Ishikawa (cell line): ENCODE results near the gene ATF1.

ENCODE experiments used
- CEBPB ChIP-seq: IDR thresholded peaks from 2 replicates; pipeline ENCODE4 v1.6.1; 2012
- CREB1 ChIP-seq: IDR thresholded peaks from 2 replicates; pipeline ENCODE4 v1.6.1; 2012; ENCODE audit warnings: low read depth
- EGR1 ChIP-seq: IDR thresholded peaks from 2 replicates; pipeline ENCODE4 v1.6.1; 2012
- EP300 ChIP-seq: IDR thresholded peaks from 2 replicates; pipeline ENCODE4 v1.6.1; 2012; ENCODE audit warnings: borderline replicate concordance
- FOXM1 ChIP-seq: IDR thresholded peaks from 2 replicates; pipeline ENCODE4 v1.6.1; 2012; ENCODE audit warnings: low read depth, borderline replicate concordance
- NFIC ChIP-seq: IDR thresholded peaks from 2 replicates; pipeline ENCODE4 v1.6.1; 2012
- RAD21 ChIP-seq: IDR thresholded peaks from 2 replicates; pipeline ENCODE4 v1.6.1; 2012; ENCODE audit warnings: low read depth
- TAF1 ChIP-seq: IDR thresholded peaks from 2 replicates; pipeline ENCODE4 v1.6.1; 2012; ENCODE audit warnings: low read depth, mild to moderate bottlenecking
- TCF12 ChIP-seq: IDR thresholded peaks from 2 replicates; pipeline ENCODE4 v1.6.1; 2012; ENCODE audit warnings: low read depth
- TEAD4 ChIP-seq: IDR thresholded peaks from 2 replicates; pipeline ENCODE4 v1.6.1; 2012
- YY1 ChIP-seq: IDR thresholded peaks from 2 replicates; pipeline ENCODE4 v1.6.1; 2012; ENCODE audit warnings: low read depth
- ZBTB7A ChIP-seq: IDR thresholded peaks from 2 replicates; pipeline ENCODE4 v1.6.1; 2012; ENCODE audit warnings: low read depth
- TF ChIP-seq, protein P1 (sequence below): IDR thresholded peaks from 2 replicates; pipeline ENCODE4 v1.6.1; 2012; ENCODE audit warnings: low read depth, mild to moderate bottlenecking
- TF ChIP-seq, protein P2 (sequence below): IDR thresholded peaks from 2 replicates; pipeline ENCODE4 v1.6.1; 2012
- TF ChIP-seq, protein P3 (sequence below): IDR thresholded peaks from 2 replicates; pipeline ENCODE4 v1.6.1; 2012

The ATF1 gene

DNA sequence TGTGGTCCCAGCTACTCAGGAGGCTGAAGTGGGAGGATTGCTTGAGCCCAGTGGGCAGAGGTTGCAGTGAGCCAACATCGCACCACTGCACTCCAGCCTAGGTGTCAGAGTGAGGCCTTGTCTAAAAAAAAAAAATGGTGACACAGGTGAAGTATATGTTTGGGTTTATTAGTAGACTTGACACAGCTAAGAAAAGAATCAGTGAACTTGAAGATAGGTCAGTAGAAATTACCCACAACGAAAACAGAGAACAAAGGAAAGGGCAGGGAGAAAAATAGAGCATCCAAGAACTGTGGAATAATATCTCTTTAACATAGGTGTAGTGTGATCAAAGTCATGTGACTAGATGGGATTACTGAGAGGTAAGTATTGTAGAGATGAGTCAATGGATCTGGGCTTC is 23.7 kb downstream of the ATF1 start:
- TF ChIP-seq, protein P1, sequence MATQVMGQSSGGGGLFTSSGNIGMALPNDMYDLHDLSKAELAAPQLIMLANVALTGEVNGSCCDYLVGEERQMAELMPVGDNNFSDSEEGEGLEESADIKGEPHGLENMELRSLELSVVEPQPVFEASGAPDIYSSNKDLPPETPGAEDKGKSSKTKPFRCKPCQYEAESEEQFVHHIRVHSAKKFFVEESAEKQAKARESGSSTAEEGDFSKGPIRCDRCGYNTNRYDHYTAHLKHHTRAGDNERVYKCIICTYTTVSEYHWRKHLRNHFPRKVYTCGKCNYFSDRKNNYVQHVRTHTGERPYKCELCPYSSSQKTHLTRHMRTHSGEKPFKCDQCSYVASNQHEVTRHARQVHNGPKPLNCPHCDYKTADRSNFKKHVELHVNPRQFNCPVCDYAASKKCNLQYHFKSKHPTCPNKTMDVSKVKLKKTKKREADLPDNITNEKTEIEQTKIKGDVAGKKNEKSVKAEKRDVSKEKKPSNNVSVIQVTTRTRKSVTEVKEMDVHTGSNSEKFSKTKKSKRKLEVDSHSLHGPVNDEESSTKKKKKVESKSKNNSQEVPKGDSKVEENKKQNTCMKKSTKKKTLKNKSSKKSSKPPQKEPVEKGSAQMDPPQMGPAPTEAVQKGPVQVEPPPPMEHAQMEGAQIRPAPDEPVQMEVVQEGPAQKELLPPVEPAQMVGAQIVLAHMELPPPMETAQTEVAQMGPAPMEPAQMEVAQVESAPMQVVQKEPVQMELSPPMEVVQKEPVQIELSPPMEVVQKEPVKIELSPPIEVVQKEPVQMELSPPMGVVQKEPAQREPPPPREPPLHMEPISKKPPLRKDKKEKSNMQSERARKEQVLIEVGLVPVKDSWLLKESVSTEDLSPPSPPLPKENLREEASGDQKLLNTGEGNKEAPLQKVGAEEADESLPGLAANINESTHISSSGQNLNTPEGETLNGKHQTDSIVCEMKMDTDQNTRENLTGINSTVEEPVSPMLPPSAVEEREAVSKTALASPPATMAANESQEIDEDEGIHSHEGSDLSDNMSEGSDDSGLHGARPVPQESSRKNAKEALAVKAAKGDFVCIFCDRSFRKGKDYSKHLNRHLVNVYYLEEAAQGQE = no peak
- TF ChIP-seq YY1 = no peak
- TF ChIP-seq CREB1 = no peak
- no peak for TF ChIP-seq CEBPB
- TF ChIP-seq RAD21 = no peak
- no peak for TF ChIP-seq ZBTB7A
- TF ChIP-seq TEAD4 = no peak
- TF ChIP-seq, protein P2, sequence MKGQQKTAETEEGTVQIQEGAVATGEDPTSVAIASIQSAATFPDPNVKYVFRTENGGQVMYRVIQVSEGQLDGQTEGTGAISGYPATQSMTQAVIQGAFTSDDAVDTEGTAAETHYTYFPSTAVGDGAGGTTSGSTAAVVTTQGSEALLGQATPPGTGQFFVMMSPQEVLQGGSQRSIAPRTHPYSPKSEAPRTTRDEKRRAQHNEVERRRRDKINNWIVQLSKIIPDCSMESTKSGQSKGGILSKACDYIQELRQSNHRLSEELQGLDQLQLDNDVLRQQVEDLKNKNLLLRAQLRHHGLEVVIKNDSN = no peak; the same call in 1 of the 2 replicates
- TF ChIP-seq, protein P3, sequence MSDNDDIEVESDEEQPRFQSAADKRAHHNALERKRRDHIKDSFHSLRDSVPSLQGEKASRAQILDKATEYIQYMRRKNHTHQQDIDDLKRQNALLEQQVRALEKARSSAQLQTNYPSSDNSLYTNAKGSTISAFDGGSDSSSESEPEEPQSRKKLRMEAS = no peak
- TF ChIP-seq TAF1 = no peak
- no peak for TF ChIP-seq TCF12
- no peak for TF ChIP-seq EP300
- no peak for TF ChIP-seq FOXM1
- no peak for TF ChIP-seq NFIC
- no peak for TF ChIP-seq EGR1

DNA sequence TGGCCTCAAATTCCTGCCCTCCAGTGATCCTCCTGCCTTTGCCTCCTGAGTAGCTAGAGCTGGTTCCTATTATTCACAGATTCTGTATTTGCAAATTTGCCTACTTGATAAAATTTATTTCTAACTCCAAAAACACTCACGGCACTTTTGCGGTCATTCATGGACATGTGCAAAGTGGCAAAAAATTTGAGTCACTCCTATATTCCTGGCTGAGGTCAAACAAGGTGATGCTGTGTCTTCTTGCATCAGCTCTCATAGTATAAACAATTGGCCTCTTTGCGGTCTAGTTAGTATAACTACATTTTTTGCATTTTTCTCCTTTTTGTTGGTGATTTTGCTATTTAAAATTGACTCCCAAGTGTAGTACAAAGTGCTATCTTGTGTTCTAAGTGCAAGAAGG is 24.7 kb downstream of the ATF1 start:
- TF ChIP-seq FOXM1 (no peak), ZBTB7A (no peak), TAF1 (no peak), CREB1 (no peak), NFIC (no peak), TCF12 (no peak), EGR1 (no peak), RAD21 (no peak), EP300 (no peak), CEBPB (no peak), YY1 (no peak), TEAD4 (no peak)
- TF ChIP-seq, protein P2 = no peak
- TF ChIP-seq, protein P1 = no peak
- TF ChIP-seq, protein P3 = no peak

DNA sequence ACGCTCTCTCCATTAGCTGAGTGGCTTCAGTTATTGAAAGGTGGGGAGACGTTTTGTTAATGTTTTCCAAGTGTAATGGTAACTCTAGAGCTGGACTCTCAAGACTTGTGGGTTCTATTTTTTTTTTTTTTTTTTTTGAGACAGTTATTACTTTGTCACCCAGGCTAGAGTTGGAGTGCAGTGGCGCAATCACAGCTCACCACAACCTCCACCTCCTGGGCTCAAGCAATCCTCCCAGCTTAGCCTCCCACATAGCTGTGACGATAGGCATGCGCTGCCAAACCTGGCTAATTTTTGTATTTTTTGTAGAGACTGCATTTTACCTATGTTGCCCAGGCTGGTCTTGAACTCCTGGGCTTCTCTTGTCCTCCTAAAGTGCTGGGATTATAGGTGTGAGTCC is 26.2 kb downstream of the ATF1 start:
- TF ChIP-seq ZBTB7A (no peak), CEBPB (no peak), TCF12 (no peak), EP300 (no peak), EGR1 (no peak), TAF1 (no peak), YY1 (no peak), FOXM1 (no peak), RAD21 (no peak), TEAD4 (no peak)
- TF ChIP-seq, protein P3 = no peak
- TF ChIP-seq, protein P2 = no peak

DNA sequence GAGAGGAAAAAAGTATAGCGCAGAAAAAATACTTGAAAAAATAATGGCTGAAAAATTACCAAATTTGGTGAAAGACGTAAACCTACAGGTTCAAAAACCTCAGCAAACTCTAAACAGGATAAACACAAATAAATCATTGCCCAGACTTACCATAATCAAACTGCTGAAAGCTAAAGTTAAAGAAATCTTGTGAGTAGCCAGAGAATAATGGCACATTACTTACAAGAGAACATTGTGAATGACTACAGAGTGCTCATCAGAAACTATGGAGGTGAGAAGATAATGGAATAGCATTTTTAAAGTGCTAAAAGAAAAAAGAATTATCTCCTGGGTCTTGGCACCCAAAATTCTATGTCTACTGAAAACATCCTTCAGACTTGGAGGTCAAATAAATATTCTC is 36.0 kb downstream of the ATF1 start:
- TF ChIP-seq CREB1 (no peak), ZBTB7A (no peak), YY1 (no peak), FOXM1 (no peak)
- TF ChIP-seq, protein P2 = no peak
